Chondrocyte (in vitro differentiated cells): Measurements from ENCODE around the gene TNFRSF4. TPM values are rescaled to one million over a fixed set of nuclear protein-coding genes. Genes with fewer than 3 reads are reported as not detected.

ENCODE experiments used
- DNase-seq: peaks from one replicate; pipeline ENCODE4 v3.0.0; 2021; ENCODE audit warnings: mixed read lengths, low spot score
- H3K27ac Mint-ChIP-seq: one replicate; pipeline ENCODE4 v1.8.0; 2021; ENCODE audit warnings: mild to moderate bottlenecking, moderate library complexity, mixed read lengths; ENCODE audit not compliant: unreplicated experiment
- H3K27me3 Mint-ChIP-seq: 2 replicates; pipeline ENCODE4 v1.8.0; 2021; ENCODE audit warnings: low read depth, mixed read lengths
- H3K36me3 Mint-ChIP-seq: 2 replicates; pipeline ENCODE4 v1.8.0; 2021; ENCODE audit warnings: low read depth, mixed read lengths
- H3K4me1 Mint-ChIP-seq: 2 replicates; pipeline ENCODE4 v1.8.0; 2021; ENCODE audit warnings: low read depth, mild to moderate bottlenecking, mixed read lengths
- H3K4me3 Mint-ChIP-seq: one replicate; pipeline ENCODE4 v1.8.0; 2021; ENCODE audit warnings: mild to moderate bottlenecking, moderate library complexity, mixed read lengths; ENCODE audit not compliant: unreplicated experiment
- H3K9me3 Mint-ChIP-seq: 2 replicates; pipeline ENCODE4 v1.8.0; 2021; ENCODE audit warnings: low read depth, mixed read lengths
- CTCF ChIP-seq: fragments of 200-600 bp; sonication (generic); IDR thresholded peaks from 2 replicates; pipeline ENCODE4 v1.5.0; 2021; ENCODE audit warnings: antibody characterized with exemption, mild to moderate bottlenecking, moderate library complexity
- total RNA-seq: library from RNA; stranded (reverse); gene quantifications from 3 replicates; pipeline ENCODE4 v1.2.1, GENCODE V29; 2021

Gene TNFRSF4
- total RNA-seq, 1 donor from 2014 or later, result not detected

GRCh38 chr1:1187938-1188337 lies 26.0 kb downstream of the TNFRSF4 start:
- Mint-ChIP-seq H3K4me3 (no peak overlapping the region), H3K9me3 (peaks cover 9% of the 10 kb centered on the region), H3K27ac (no peak overlapping the region), H3K27me3 (peaks cover 3% of the 10 kb centered on the region), H3K36me3 (peaks cover 5% of the 10 kb centered on the region), H3K4me1 (no peaks in the 10 kb centered on the region)
- TF ChIP-seq CTCF, result no peak
- no peak for DNase-seq

- peaks cover 5% of the 10 kb centered on the region for H3K27me3 Mint-ChIP-seq
- peak; percentile 84 for DNase-seq
- no peaks in the 10 kb centered on the region for H3K9me3 Mint-ChIP-seq
- TF ChIP-seq CTCF, result no peak
- no peaks in the 10 kb centered on the region for H3K36me3 Mint-ChIP-seq
- H3K4me1 Mint-ChIP-seq, result no peaks in the 10 kb centered on the region
- no peak overlapping the region for H3K27ac Mint-ChIP-seq
- no peak overlapping the region for H3K4me3 Mint-ChIP-seq
These were observed 28.7 kb downstream of the TNFRSF4 start for GRCh38 chr1:1185101-1185765.

- H3K36me3 Mint-ChIP-seq, result no peaks in the 10 kb centered on the region
- DNase-seq, result peak; percentile 72
- no peak overlapping the region for H3K27ac Mint-ChIP-seq
- H3K4me3 Mint-ChIP-seq, result no peak overlapping the region
- no peaks in the 10 kb centered on the region for H3K4me1 Mint-ChIP-seq
- H3K27me3 Mint-ChIP-seq, result peaks cover 5% of the 10 kb centered on the region
- H3K9me3 Mint-ChIP-seq, result no peaks in the 10 kb centered on the region
- no peak for TF ChIP-seq CTCF
These were observed 29.8 kb downstream of the TNFRSF4 start for GRCh38 chr1:1183833-1184775.

GRCh38 chr1:1183221-1183747 lies 30.7 kb downstream of the TNFRSF4 start:
- DNase-seq, result peak; percentile 70
- H3K9me3 Mint-ChIP-seq, result no peaks in the 10 kb centered on the region
- H3K27me3 Mint-ChIP-seq, result peaks cover 5% of the 10 kb centered on the region
- H3K36me3 Mint-ChIP-seq, result no peaks in the 10 kb centered on the region
- no peak overlapping the region for H3K27ac Mint-ChIP-seq
- no peaks in the 10 kb centered on the region for H3K4me1 Mint-ChIP-seq
- no peak for TF ChIP-seq CTCF
- H3K4me3 Mint-ChIP-seq, result no peak overlapping the region

GRCh38 chr1:1182491-1183220 lies 31.3 kb downstream of the TNFRSF4 start:
- Mint-ChIP-seq H3K27me3 (peaks cover 5% of the 10 kb centered on the region), H3K9me3 (no peaks in the 10 kb centered on the region), H3K4me3 (no peak overlapping the region), H3K36me3 (no peaks in the 10 kb centered on the region), H3K27ac (no peak overlapping the region), H3K4me1 (no peaks in the 10 kb centered on the region)
- TF ChIP-seq CTCF, result no peak
- peak; percentile 90 for DNase-seq
